Activated CD4-positive, alpha-beta T cell treated with anti-CD3 and anti-CD28 coated beads, Interleukin-2, amount 50 U/mL, for 1 hour (primary cell): ENCODE results near the gene PIGU.
"Not testable (repeated sequence)": the region's sequence is repeated elsewhere in the genome, so short reads cannot be mapped to it uniquely, and the experiment has no call there.

ENCODE experiments used
- DNase-seq: peaks from one replicate; pipeline ENCODE4 v3.0.0-alpha.2; 2020

PIGU gene

DNA sequence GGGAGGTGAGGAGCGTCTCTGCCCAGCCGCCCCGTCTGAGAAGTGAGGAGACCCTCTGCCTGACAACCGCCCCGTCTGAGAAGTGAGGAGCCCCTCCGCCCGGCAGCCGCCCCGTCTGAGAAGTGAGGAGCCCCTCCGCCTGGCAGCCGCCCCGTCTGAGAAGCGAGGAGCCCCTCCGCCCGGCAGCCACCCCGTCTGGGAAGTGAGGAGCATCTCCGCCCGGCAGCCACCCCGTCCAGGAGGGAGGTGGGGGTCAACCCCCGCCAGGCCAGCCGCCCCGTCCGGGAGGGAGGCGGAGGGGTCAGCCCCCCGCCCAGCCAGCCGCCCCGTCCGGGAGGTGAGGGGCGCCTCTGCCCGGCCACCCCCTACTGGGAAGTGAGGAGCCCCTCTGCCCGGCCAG, 18.2 kb downstream of the PIGU start:
- not testable (repeated sequence) for DNase-seq

GRCh38 chr20:34654207-34654744, 22.6 kb downstream of the PIGU start:
- no peak for DNase-seq

DNA sequence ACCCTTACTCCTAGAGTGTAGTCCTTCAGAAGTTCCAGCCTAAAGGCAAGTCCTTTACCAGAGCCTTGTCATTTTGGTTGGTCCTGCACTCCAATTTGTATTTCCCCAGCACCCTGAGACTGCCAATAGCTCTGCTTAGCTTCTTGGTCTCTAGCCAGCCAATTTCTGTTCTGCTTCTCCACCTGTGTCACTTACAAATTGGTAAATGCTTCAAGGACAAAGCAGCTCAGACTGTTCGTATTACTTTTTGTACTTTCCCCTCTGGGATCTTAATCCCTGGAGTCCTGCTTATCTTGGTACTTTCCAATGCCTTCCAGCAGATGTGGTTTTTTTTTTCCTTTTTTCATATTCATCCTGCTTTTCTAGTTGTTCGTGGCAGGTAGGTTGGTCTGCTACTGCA, 25.7 kb downstream of the PIGU start:
- DNase-seq: no peak

DNA sequence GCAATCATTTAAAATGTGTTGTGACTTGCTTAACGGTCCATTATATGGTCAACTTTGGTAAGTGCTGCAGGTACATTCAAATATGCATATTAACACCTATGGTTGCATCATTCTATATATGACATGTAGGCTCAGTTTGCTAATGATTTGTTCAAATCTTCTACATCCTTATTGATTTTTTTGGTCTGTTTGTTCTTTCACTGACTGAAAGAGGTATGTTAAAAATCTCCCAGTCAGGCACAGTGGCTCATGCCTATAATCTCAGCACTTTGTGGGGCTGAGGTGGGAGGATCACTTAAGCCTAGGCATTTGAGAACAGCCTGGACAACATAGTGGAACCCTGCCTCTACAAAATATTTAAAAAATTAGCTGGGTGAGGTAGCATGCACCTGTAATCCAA, 29.2 kb downstream of the PIGU start:
- DNase-seq: no peak

- DNase-seq: no peak
Measured at GRCh38 chr20:34644951-34645350, 31.9 kb downstream of the PIGU start.

- DNase-seq: no peak
Measured at GRCh38 chr20:34644345-34644744, 32.5 kb downstream of the PIGU start.

DNA sequence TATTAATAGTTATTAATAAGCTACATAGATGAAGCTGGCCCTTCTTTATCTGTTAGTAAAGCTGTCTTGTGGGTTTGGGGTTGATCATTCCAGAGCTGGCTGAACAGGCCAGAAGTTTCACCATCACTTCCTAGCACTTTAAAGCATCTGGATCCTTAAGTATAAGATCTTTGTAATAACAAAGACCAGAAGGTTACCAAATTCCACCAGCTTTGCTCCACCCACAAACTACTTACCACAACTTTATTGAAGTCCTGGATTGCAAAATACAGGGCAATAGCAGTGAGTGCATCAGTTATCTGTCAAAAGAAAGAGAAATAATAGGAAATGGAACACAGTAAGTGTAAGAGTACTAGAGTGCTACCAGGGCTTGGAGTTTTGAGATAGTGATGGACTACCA, 33.0 kb downstream of the PIGU start:
- DNase-seq: no peak

GRCh38 chr20:34642009-34642408, 34.9 kb downstream of the PIGU start:
- no peak for DNase-seq

DNA sequence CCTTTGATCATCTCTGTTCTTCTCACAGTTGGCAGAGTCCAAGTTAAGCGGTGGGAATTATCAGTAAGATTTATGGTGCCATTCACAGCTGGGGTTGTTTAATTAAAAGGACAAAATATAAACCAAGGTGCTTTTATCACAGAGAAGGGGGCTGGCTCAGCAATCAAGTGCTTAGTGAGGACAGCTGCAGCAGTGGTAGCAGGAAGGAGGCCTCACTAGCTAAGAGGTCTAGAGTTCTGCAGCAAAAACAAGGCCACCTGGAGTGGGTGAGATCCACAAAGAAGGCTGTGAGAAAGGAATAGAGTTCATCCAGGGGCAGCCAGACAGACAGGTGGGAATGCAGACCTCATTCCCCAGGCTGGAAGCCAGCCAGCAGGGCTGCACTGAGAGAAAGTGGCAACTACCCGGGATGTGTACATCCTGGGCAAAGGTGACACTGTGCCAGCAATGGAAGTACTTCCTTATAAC, 37.1 kb downstream of the PIGU start:
- DNase-seq: no peak

- no peak for DNase-seq
Measured at GRCh38 chr20:34638532-34638931, 38.4 kb downstream of the PIGU start.

DNA sequence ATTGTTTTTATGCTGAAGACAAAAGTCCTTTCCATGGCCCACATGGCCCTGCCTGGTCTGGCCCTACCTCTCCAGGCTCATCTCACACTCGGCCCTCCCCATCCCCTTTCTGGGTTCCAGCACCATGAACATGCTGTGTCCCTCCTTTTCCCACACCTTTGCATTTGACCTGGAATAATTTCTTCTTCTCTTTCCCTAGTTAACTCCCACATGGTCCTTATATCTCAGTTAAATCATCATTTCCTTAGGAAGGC, 38.9 kb downstream of the PIGU start:
- no peak for DNase-seq

GRCh38 chr20:34637245-34638038, 39.5 kb downstream of the PIGU start:
- no peak for DNase-seq

GRCh38 chr20:34636648-34637047, 40.2 kb downstream of the PIGU start:
- DNase-seq: no peak

GRCh38 chr20:34634392-34634791, 42.5 kb downstream of the PIGU start:
- DNase-seq: no peak

GRCh38 chr20:34632870-34633452, 43.9 kb downstream of the PIGU start:
- no peak for DNase-seq

DNA sequence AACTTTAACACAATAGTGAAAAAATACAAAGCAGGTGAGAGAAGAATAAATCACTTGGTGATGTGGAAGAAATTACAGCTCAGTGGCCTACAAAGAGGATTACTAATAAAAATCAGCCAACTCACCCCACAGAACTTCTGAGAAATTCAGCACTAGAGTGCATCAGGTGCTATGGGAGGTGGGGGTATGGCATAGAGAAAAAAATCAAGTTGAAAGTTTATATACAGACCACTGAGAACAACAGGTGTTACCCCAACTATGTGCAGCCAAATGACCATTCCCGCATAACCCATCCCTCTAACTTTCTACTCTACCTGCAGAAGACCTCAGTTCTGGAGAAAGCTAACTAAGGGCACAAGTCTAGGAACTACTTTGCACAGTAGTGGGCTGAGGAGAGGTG, 47.0 kb downstream of the PIGU start:
- DNase-seq: no peak

DNA sequence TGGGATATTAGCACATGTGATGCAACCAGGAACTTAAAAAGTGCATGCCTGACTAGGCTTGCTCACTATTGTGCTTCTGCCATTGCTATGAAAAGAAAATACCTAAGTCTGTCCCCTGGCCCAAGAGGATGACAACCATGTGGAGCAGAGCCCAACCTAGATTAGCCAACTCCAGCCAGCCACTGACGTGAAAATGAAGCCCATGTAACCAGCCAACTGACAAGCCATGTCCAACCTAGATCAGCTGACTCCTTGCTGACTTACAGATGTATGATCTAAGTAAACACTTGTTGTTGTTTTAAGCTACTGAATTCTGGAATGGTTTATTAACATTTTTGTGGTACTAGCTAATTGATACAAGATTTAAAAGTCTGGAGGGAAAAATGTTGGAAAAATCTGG, 47.5 kb downstream of the PIGU start:
- no peak for DNase-seq

DNA sequence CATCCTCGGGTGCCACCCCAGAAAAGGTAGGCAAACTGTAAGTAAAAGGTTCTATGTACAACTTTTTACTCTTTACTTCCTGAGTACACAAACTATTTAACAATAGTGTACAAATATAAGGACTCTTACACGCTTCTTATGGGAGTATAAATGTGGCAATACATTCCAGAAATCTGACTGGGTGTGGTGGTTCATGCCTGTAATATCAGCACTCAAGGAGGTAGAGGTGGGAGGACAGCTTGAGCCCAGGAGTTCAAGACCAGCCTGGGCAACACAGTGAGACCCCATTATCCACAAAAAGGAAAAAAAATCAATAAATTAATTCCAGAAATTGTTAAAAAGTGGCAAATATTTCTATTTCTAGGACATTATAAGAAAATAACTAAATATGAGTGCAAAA, 48.9 kb downstream of the PIGU start:
- DNase-seq: no peak

GRCh38 chr20:34627458-34627857, 49.4 kb downstream of the PIGU start:
- DNase-seq: no peak

DNA sequence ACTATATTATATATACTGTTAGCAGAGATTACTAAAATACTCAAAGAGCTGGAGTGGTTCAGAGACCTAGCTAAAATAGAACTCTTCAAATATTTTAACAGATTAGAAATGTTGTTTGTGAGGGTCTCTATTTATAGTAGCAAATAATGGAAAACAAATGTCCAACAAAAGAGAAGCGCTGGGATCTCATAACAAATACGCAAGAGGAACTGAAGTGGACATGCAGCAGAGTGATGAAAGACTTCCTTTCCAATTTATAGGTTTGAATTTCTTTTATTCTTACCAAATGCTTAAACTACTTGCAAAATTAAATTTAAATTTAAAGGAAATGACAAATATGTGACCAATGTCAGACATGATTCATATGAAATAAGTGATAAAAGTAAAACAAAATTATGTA, 49.9 kb downstream of the PIGU start:
- no peak for DNase-seq

- no peak for DNase-seq
Measured at GRCh38 chr20:34624629-34625028, 52.3 kb downstream of the PIGU start.

DNA sequence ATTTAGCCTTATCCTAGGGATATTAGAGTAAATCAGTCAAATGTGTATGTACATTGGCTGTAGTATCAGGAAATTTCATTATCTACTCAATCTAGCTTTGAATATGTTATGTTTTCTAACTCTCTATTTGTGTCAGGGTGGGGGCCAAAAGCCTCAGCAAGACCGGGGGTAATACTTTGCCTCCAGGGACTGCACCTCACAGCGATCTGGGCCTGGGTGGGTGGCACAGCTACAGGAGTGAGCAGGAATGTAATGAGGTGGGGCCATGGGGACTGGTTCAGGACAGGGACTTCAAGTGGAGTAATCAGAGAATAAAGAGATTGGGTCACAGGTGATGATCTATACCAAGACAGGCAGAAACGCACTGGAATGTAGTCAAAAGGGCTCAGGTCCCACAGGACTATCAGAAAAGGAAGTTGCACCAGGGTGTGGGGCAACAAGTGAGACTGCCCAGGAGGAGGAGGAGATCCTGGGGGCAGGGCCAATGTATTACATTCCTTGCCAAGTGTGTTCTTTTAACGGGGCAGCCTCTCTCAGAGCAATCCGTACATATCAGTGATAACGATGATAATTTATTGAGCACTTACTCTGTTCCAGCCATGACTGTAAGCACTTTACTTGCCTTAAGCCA, 54.0 kb downstream of the PIGU start:
- no peak for DNase-seq

DNA sequence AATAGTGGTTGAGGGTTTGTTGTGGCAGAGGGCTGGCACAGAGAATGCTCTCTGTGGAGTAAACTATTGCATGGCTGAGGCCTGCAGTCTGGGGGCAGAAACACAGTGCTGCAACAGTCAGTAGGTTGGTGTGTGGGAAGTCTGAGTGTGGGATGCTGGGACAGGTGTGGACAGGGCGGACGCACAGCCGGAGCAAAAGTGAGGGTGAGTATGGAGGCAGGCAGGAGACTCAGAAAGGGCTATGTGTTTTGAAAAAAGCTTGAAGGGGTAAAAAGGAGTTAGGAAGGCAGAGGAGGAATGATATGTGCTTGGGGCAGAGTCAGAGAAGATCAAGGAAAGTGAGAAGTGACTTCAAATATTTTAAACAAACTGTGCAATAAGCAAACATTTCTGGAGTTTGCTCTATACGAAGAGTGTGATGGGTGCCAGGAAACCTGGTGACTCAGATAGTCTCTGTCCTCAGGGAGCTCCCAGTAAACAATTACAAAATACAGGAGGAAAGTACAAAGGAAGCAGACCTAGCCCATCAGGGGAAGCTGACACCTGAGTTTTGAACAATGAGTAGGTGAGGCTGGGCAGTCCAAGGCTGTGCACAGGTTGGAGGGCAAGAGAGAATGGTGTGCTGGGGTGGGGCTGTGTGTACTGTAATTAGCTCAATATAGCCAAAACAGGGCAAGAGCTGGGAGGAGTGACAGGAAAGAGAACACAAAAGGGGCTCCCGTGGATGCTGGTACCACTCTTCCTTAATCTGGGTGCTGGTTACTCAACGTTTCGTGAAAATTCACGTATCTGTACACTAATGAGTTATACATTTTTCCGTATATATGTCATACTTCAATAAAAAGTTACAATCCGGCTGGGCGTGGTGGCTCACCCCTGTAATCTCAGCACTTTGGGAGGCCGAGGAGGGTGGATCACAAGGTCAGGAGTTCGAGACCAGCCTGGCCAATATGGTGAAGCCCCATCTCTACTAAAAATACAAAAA, 55.2 kb downstream of the PIGU start:
- DNase-seq: no peak
